VCaP (cell line): ENCODE data around the gene SAPCD2.

Source experiments
- H3K27ac ChIP-seq: fragments of 450-650 bp; 2 replicates; pipeline ENCODE4 v1.5.1; 2017
- CTCF ChIP-seq: fragments of 450-650 bp; conservative IDR thresholded peaks from 2 replicates; pipeline ENCODE4 v1.5.1; 2017; ENCODE audit warnings: mild to moderate bottlenecking, moderate library complexity

Gene SAPCD2

GRCh38 chr9:137026384-137026783 lies 44.0 kb downstream of the SAPCD2 start:
- no peak for TF ChIP-seq CTCF
- peak overlapping the region; percentile 93 for H3K27ac ChIP-seq

- H3K27ac ChIP-seq, result peak overlapping the region; percentile 93
Measured at GRCh38 chr9:137025517-137025966, 44.8 kb downstream of the SAPCD2 start.

GRCh38 chr9:137023583-137023991 lies 46.8 kb downstream of the SAPCD2 start:
- no peak overlapping the region for H3K27ac ChIP-seq
- no peak for TF ChIP-seq CTCF

More at GRCh38 chr9:137025517-137025966, 44.8 kb downstream of the SAPCD2 start:
- TF ChIP-seq CTCF, result no peak; the same call in 1 of the 2 replicates

GRCh38 chr9:137023157-137023556 lies 47.2 kb downstream of the SAPCD2 start:
- no peak for TF ChIP-seq CTCF
- no peak overlapping the region for H3K27ac ChIP-seq

GRCh38 chr9:137022662-137023008 lies 47.7 kb downstream of the SAPCD2 start:
- H3K27ac ChIP-seq, result no peak overlapping the region
- no peak for TF ChIP-seq CTCF

- no peak overlapping the region for H3K27ac ChIP-seq
Measured at GRCh38 chr9:137021979-137022661, 48.2 kb downstream of the SAPCD2 start.

GRCh38 chr9:137021568-137021978 lies 48.8 kb downstream of the SAPCD2 start:
- no peak overlapping the region for H3K27ac ChIP-seq
- TF ChIP-seq CTCF, result no peak

More at GRCh38 chr9:137021979-137022661, 48.2 kb downstream of the SAPCD2 start:
- TF ChIP-seq CTCF, result no peak
